Spleen (tissue), 11 donors: ENCODE data around the gene TRIM23. TPM values are rescaled to one million over a fixed set of nuclear protein-coding genes. Genes with fewer than 3 reads are reported as not detected.
A peak's percentile ranks its signal among the peaks of the same experiment; 100 is the strongest.
"Not testable (repeated sequence)": the region's sequence is repeated elsewhere in the genome, so short reads cannot be mapped to it uniquely, and the experiment has no call there.

Source experiments
- DNase-seq: peaks from one replicate; pipeline ENCODE4 v3.0.0-alpha.2; 2020
- H3K27ac ChIP-seq, 8 donors: fragments of 200-600 bp; sonication (generic) in 7 of 8; 1 replicate in 4 of 8; 2 replicates in 4 of 8; pipeline versions ENCODE4 v1.5.0 to v1.8.0; 2016 to 2021; ENCODE audit warnings: inconsistent platforms in 4 of 8, mild to moderate bottlenecking in 4 of 8, moderate library complexity in 1 of 8
- H3K27me3 ChIP-seq, 7 donors: fragments of 200-600 bp; sonication (generic) in 6 of 7; replicated peaks in 1 of 7; 1 replicate in 4 of 7; 2 replicates in 3 of 7; pipeline versions ENCODE4 v1.5.0 to v1.8.0; 2016 to 2021; ENCODE audit warnings: inconsistent platforms in 3 of 7, mild to moderate bottlenecking in 1 of 7
- H3K36me3 ChIP-seq, 6 donors: fragments of 200-600 bp; sonication (generic) in 5 of 6; 1 replicate in 4 of 6; 2 replicates in 2 of 6; pipeline versions ENCODE4 v1.5.0 to v1.8.0; 2016 to 2021; ENCODE audit warnings: inconsistent platforms in 2 of 6
- H3K4me1 ChIP-seq, 6 donors: fragments of 200-600 bp; sonication (generic) in 5 of 6; 1 replicate in 3 of 6; 2 replicates in 3 of 6; pipeline versions ENCODE4 v1.5.0 to v1.8.0; 2016 to 2021; ENCODE audit warnings: inconsistent platforms in 3 of 6
- H3K4me3 ChIP-seq, 8 donors: fragments of 200-600 bp; sonication (generic) in 7 of 8; 1 replicate in 4 of 8; 2 replicates in 4 of 8; pipeline versions ENCODE4 v1.5.0 to v1.8.0; 2016 to 2021; ENCODE audit warnings: inconsistent platforms in 4 of 8, mild to moderate bottlenecking in 4 of 8, moderate library complexity in 2 of 8
- H3K9me3 ChIP-seq, 8 donors: fragments of 200-600 bp; sonication (generic) in 7 of 8; 1 replicate in 4 of 8; 2 replicates in 4 of 8; pipeline versions ENCODE4 v1.5.0 to v1.8.0; 2016 to 2021; ENCODE audit warnings: inconsistent platforms in 4 of 8
- POLR2A ChIP-seq, 3 donors: fragments of 450-650 bp; IDR thresholded peaks; one replicate each; pipeline ENCODE4 v1.5.1; 2017; ENCODE audit warnings: antibody characterized with exemption in 3 of 3, mild to moderate bottlenecking in 1 of 3
- POLR2AphosphoS5 ChIP-seq, 3 donors: sonication (generic); formaldehyde crosslinking; IDR thresholded peaks; one replicate each; pipeline ENCODE4 v1.5.1; 2017; ENCODE audit warnings: antibody characterized with exemption in 3 of 3
- WGBS, 5 donors: extraction: QIAGEN DNeasy Blood & Tissue Kit in 3 of 5; methylation state at CpG; one replicate each; pipeline versions ENCODE4 v1.1.5 to v1.1.7; 2013 to 2018; 5-methylcytosine and 5-hydroxymethylcytosine counted together
- intact Hi-C: fragments of 100-400 bp; cut with DNase I; formaldehyde crosslinking; loops from one replicate; pipeline ENCODE4 v1.15.0; 2023; ENCODE audit warnings: low total_unique reads
- polyA plus RNA-seq, 3 donors: library from polyadenylated mRNA; stranded (reverse); fragments of 200-250 nt; gene quantifications; one replicate each; pipeline ENCODE4 v1.2.1, GENCODE V29; 2013
- total RNA-seq, 7 donors: library from RNA; depleted of rRNA in 3 of 7; stranded (reverse); fragments of >200 nt in 3 of 7; fragmentation: NEBNext Ultra II Directional in 4 of 7; extraction: Animal tissue kit (Norgen Biotek cat#: 25700) in 4 of 7; gene quantifications; one replicate each; pipeline versions ENCODE4 v1.1.0 to v1.2.1, GENCODE V29; 2016 to 2021
- TF ChIP-seq, protein P1 (sequence below), 11 experiments: fragments of 200-600 bp in 7 of 11; fragments of 450-650 bp in 4 of 11; sonication (generic) in 4 of 11; IDR thresholded peaks in 8 of 11; conservative IDR thresholded peaks in 3 of 11; 1 replicate in 7 of 11; 2 replicates in 4 of 11; pipeline versions ENCODE4 v1.4.0 to v1.8.0; 2016 to 2021; ENCODE audit warnings: antibody characterized with exemption in 11 of 11, inconsistent platforms in 4 of 11, mild to moderate bottlenecking in 1 of 11
- donor health status: healthy with polysubstance abuse.
- donor health status: DM: no; HTN: no; CAD: no; lungs with moderate emphysema.
- donor health status: DM: no; HTN: no; CAD: no.
- donor health status: Bipolar disorder and iron deficiency.
- donor health status: healthy.
- donor health status: DM: no; HTN: no; CAD: no.
- donor health status: DM: yes; HTN: yes; CAD: no.

TRIM23 gene
- total and polyA plus RNA-seq, 10 donors = 3.3 to 24.2 (median 16.4) TPM

DNA sequence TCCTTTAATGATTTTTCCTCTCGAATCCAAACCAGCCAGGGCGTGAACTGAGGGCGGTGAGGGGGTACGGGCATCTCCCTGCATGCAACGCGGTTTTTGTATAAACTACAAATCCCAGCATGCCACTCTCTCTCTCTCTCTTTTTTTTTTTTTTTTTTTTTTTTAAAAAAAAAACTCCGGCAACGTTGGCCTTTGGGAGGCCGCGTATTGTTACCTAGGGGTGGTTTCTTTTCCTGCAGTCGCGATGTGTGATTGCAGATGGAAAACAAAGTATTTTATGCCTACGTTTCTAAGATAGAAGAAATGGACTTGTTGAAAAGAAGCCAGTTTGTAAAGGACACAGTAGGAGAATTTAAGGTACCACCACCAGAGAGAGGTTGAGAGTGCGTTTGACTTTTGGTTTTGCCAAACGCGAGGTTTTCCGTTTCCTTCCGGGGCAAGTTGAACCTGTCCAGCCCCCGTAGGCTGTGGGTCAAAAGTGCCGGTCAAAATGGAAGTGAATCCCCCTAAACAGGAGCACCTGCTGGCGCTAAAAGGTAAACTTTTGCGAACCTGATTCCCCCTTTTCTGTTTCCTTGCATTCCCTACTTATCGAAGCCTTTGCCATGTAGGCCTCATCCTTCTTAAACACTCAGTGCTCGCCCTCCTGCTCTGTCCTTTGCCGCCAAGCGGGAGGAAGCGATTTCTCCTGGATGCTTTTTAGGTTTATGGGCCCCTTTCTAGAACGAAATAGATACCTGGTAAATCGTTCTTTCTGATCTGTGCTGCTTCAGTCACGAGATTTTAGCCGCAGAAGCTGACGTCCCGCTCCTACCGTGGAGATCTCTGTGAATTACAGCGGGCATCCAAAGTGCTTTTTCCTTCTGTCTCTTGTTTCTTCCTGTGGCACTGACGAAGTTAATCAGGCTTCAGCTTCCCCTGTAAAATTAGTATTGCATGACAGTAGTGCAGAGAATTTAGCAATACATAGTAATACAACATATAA, 730 bp upstream of the TRIM23 start, which contains the start of the genes SHLD3 and TRAPPC13:
Gene SHLD3 (plus strand): TSS at position 457 of the 985 bp plus-strand sequence. CDS start 4,561 bp downstream, outside the sequence.
Gene TRAPPC13 (plus strand): TSS at position 457 of the 985 bp plus-strand sequence. CDS start 34 bp downstream, at position 491.
- DNase-seq = peak; percentile 90
- 0 to 1% (median 0%) methylated on average over 36 of the region's 36 CpGs for WGBS, 5 donors
- peak within 1 kb of the TSS; percentile 78 to 95 (median 92) for H3K27ac ChIP-seq
- H3K4me3 ChIP-seq = peak within 1 kb of the TSS; percentile 75 to 95 (median 88)
- peaks cover 0 to 19% (median 7%) of the 10 kb centered on the region in 6 donors for H3K36me3 ChIP-seq
- TF ChIP-seq POLR2AphosphoS5 (IDR thresholded peaks at IDR 0.05) (peak in 1 of 3 donors; percentile 82), POLR2A (IDR thresholded peaks at IDR 0.05) (no peak)
- TF ChIP-seq, protein P1, sequence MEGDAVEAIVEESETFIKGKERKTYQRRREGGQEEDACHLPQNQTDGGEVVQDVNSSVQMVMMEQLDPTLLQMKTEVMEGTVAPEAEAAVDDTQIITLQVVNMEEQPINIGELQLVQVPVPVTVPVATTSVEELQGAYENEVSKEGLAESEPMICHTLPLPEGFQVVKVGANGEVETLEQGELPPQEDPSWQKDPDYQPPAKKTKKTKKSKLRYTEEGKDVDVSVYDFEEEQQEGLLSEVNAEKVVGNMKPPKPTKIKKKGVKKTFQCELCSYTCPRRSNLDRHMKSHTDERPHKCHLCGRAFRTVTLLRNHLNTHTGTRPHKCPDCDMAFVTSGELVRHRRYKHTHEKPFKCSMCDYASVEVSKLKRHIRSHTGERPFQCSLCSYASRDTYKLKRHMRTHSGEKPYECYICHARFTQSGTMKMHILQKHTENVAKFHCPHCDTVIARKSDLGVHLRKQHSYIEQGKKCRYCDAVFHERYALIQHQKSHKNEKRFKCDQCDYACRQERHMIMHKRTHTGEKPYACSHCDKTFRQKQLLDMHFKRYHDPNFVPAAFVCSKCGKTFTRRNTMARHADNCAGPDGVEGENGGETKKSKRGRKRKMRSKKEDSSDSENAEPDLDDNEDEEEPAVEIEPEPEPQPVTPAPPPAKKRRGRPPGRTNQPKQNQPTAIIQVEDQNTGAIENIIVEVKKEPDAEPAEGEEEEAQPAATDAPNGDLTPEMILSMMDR (IDR thresholded peaks at IDR 0.05 in 8 of 11, conservative IDR thresholded peaks at IDR 0.05 in 3 of 11) = peak in 3 of 11 experiments; percentile 4 to 37 (median 19)
- no peaks in the 10 kb centered on the region for H3K27me3 ChIP-seq
- no peaks in the 10 kb centered on the region for H3K9me3 ChIP-seq
- peaks cover 32 to 73% (median 57%) of the 10 kb centered on the region in 6 donors for H3K4me1 ChIP-seq
- intact Hi-C loops = no loop called here

DNA sequence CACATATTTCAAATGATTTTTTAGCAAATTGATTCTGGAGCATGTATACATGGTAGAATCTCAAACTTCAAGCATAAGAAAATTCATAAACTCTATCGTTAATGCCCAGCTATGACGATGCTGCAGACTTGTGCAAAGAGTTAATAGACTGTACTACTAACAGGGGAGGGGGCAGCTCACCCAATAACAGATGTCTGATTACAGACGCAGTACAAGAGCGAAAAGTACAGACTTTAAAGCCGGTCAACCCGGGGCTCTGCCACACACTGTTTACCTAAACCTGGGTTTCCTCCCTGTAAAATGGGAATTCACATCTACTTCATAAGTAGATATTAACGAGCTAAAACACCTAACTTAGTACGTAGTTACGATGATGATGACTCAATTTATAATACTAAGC, 651 bp downstream of the TRIM23 start:
- WGBS, 5 donors = 6 to 14% (median 11%) methylated on average over 9 of the region's 9 CpGs
- H3K9me3 ChIP-seq = no peaks in the 10 kb centered on the region
- H3K27ac ChIP-seq = peak overlapping the region; percentile 78 to 95 (median 92)
- peaks cover 0 to 16% (median 0%) of the 10 kb centered on the region in 6 donors for H3K36me3 ChIP-seq
- intact Hi-C loops = no loop called here
- TF ChIP-seq POLR2A (IDR thresholded peaks at IDR 0.05) (no peak), POLR2AphosphoS5 (IDR thresholded peaks at IDR 0.05) (no peak)
- TF ChIP-seq, protein P1 (IDR thresholded peaks at IDR 0.05 in 8 of 11, conservative IDR thresholded peaks at IDR 0.05 in 3 of 11) = no peak
- peaks cover 32 to 86% (median 65%) of the 10 kb centered on the region in 6 donors for H3K4me1 ChIP-seq
- H3K27me3 ChIP-seq = no peaks in the 10 kb centered on the region
- DNase-seq = no peak
- peak overlapping the region; percentile 75 to 95 (median 88) for H3K4me3 ChIP-seq

DNA sequence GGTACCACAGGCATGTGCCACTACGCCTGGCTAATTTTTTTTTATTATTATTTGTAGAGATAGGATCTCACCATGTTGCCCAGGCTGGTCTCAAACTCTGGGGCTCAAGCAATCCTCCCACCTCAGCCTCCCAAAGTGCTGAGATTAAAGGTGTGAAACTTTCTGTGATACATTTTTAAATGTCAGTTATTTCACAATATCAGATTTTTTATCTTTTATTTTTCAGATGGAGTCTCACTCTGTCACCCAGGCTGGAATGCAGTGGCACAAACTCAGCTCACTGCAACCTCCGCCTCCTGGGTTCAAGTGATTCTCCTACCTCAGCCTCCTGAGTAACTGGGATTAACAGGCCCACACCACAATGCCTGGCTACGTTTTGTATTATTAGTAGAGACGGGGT, 2.2 kb downstream of the TRIM23 start:
- WGBS, 5 donors = 81 to 91% (median 86%) methylated on average over 4 of the region's 4 CpGs
- H3K9me3 ChIP-seq, H3K27ac ChIP-seq, intact Hi-C loops, H3K27me3 ChIP-seq, DNase-seq: not testable (repeated sequence)
- Histone ChIP-seq H3K4me1 (peaks cover 32 to 85% (median 59%) of the 10 kb centered on the region in 6 donors), H3K36me3 (peaks cover 0 to 25% (median 6%) of the 10 kb centered on the region in 6 donors), H3K4me3 (peak overlapping the region in 2 of 8 donors; percentile 2 to 3)

DNA sequence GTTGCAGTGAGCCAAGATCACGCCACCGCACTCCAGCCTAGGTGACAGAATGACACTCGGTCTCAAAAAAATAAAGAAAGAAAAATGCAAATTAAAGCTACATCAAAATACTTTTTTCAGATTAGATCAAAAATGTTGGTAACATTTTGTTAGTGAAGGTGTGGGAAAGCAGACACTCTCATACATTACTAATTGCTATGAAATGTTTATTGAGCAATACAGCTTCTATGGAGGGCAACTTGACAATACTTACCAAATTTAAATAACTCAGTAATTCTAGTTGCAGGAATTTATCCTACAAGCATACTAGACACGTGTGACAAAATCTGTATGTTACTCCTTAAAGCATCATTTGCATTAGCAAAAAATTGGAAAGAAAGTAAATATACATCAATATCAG, 4.1 kb downstream of the TRIM23 start:
- TF ChIP-seq, protein P1 (IDR thresholded peaks at IDR 0.05 in 8 of 11, conservative IDR thresholded peaks at IDR 0.05 in 3 of 11) = no peak
- no peak for TF ChIP-seq POLR2A (IDR thresholded peaks at IDR 0.05)
- no peak for TF ChIP-seq POLR2AphosphoS5 (IDR thresholded peaks at IDR 0.05)
- intact Hi-C loops = no loop called here
- Histone ChIP-seq H3K27ac (no peak overlapping the region), H3K4me3 (no peak overlapping the region), H3K27me3 (no peaks in the 10 kb centered on the region), H3K4me1 (peaks cover 24 to 70% (median 41%) of the 10 kb centered on the region in 6 donors), H3K36me3 (peaks cover 0 to 44% (median 20%) of the 10 kb centered on the region in 6 donors), H3K9me3 (no peaks in the 10 kb centered on the region)
- WGBS, 5 donors = 88 to 96% (median 93%) methylated on average over 4 of the region's 4 CpGs
- DNase-seq = no peak
